ENCODE data around the gene RELN.

- TF ChIP-seq CTCF (tag by site-specific recombination; IDR thresholded peaks at IDR 0.05) (no peak), SCRT2 (tag by site-specific recombination; IDR thresholded peaks at IDR 0.05) (no peak), PRDM1 (tag by site-specific recombination; IDR thresholded peaks at IDR 0.05) (no peak), GLIS2 (tag by site-specific recombination; IDR thresholded peaks at IDR 0.05) (no peak), ZBTB10 (tag by site-specific recombination; IDR thresholded peaks at IDR 0.05) (no peak), TCF7L2 (IDR thresholded peaks at IDR 0.05; ENCODE audit: borderline replicate concordance, low read depth, low read length) (no peak), HIC1 (tag by site-specific recombination; IDR thresholded peaks at IDR 0.05) (no peak)
These were observed 197.6 kb downstream of the RELN start for GRCh38 chr7:103791894-103792293.

Measured in HEK293 (cell line).